22Rv1 (cell line): ENCODE measurements around the gene MOB3B.

ENCODE experiments used
- H3K27ac ChIP-seq: fragments of 450-650 bp; 2 replicates; pipeline ENCODE4 v1.5.1; 2017
- CTCF ChIP-seq: fragments of 450-650 bp; IDR thresholded peaks from 2 replicates; pipeline ENCODE4 v1.5.1; 2017; ENCODE audit warnings: mild to moderate bottlenecking
- ZFX ChIP-seq: fragments of 450-650 bp; IDR thresholded peaks from 2 replicates; pipeline ENCODE4 v1.6.1; 2017; ENCODE audit warnings: antibody characterized with exemption, borderline replicate concordance

Gene MOB3B

GRCh38 chr9:27394154-27394825 is 135.3 kb downstream of the MOB3B start:
- H3K27ac ChIP-seq, result peak overlapping the region; percentile 7; the same call in 1 of the 2 replicates

GRCh38 chr9:27393054-27393846 is 136.4 kb downstream of the MOB3B start:
- peak overlapping the region; percentile 7; the same call in 1 of the 2 replicates for H3K27ac ChIP-seq
- no peak for TF ChIP-seq ZFX
- TF ChIP-seq CTCF, result no peak

More at GRCh38 chr9:27394154-27394825, 135.3 kb downstream of the MOB3B start:
- TF ChIP-seq CTCF (no peak), ZFX (no peak)

- TF ChIP-seq ZFX (no peak), CTCF (no peak)
Observed at GRCh38 chr9:27392451-27392850, 137.2 kb downstream of the MOB3B start.

GRCh38 chr9:27391040-27391895 is 138.3 kb downstream of the MOB3B start:
- no peak overlapping the region for H3K27ac ChIP-seq
- TF ChIP-seq ZFX, result no peak
- no peak for TF ChIP-seq CTCF

More at GRCh38 chr9:27392451-27392850, 137.2 kb downstream of the MOB3B start:
- no peak overlapping the region for H3K27ac ChIP-seq

- H3K27ac ChIP-seq, result no peak overlapping the region
- TF ChIP-seq ZFX, result no peak
- TF ChIP-seq CTCF, result no peak
Observed at GRCh38 chr9:27388150-27388549, 141.5 kb downstream of the MOB3B start.

GRCh38 chr9:27387722-27388121 is 141.9 kb downstream of the MOB3B start:
- H3K27ac ChIP-seq, result 0 out of 2 replicates have a peak overlapping the region, but pooled peaks have one; percentile 95
- no peak for TF ChIP-seq ZFX
- no peak for TF ChIP-seq CTCF
